Mucosa of rectum (tissue), 2 donors: ENCODE results near the gene FERD3L.

ENCODE experiments used
- H3K27ac ChIP-seq, 2 donors: one replicate each; pipeline ENCODE4 v1.7.0; 2013; ENCODE audit warnings: inconsistent platforms in 2 of 2, low read depth in 2 of 2, low read length in 2 of 2
- H3K27me3 ChIP-seq, 2 donors: one replicate each; pipeline ENCODE4 v1.7.0; 2013; ENCODE audit warnings: low read length in 2 of 2; ENCODE audit not compliant: control insufficient read depth in 2 of 2, insufficient read depth in 2 of 2
- H3K36me3 ChIP-seq, 2 donors: one replicate each; pipeline ENCODE4 v1.7.0; 2013; ENCODE audit warnings: low read length in 2 of 2; ENCODE audit not compliant: control insufficient read depth in 2 of 2, insufficient read depth in 2 of 2
- H3K4me1 ChIP-seq, 2 donors: one replicate each; pipeline ENCODE4 v1.7.0; 2013; ENCODE audit warnings: low read length in 2 of 2, mild to moderate bottlenecking in 1 of 2; ENCODE audit not compliant: control insufficient read depth in 2 of 2, insufficient read depth in 2 of 2
- H3K4me3 ChIP-seq, 2 donors: one replicate each; pipeline ENCODE4 v1.7.0; 2013; ENCODE audit warnings: low read length in 2 of 2
- H3K9ac ChIP-seq, 2 donors: one replicate each; pipeline ENCODE4 v1.7.0; 2013; ENCODE audit warnings: low read length in 2 of 2, low read depth in 1 of 2, mild to moderate bottlenecking in 1 of 2
- H3K9me3 ChIP-seq, 2 donors: one replicate each; pipeline ENCODE4 v1.7.0; 2013; ENCODE audit warnings: low read length in 2 of 2; ENCODE audit not compliant: control insufficient read depth in 2 of 2
- donor health status: healthy.
- donor health status: Normal muscosa, but diverticular disease.

Gene FERD3L

GRCh38 chr7:19110026-19110730 lies 35.0 kb downstream of the FERD3L start:
- Histone ChIP-seq H3K9me3 (no peaks in the 10 kb centered on the region), H3K27me3 (peaks cover 49 to 57% of the 10 kb centered on the region in 2 donors), H3K9ac (no peak overlapping the region), H3K4me1 (peaks cover 0 to 3% of the 10 kb centered on the region in 2 donors), H3K4me3 (no peak overlapping the region), H3K27ac (no peak overlapping the region), H3K36me3 (no peaks in the 10 kb centered on the region)

GRCh38 chr7:19109000-19109946 lies 35.9 kb downstream of the FERD3L start:
- H3K27me3 ChIP-seq, result peaks cover 49 to 56% of the 10 kb centered on the region in 2 donors
- no peaks in the 10 kb centered on the region for H3K36me3 ChIP-seq
- no peak overlapping the region for H3K9ac ChIP-seq
- no peaks in the 10 kb centered on the region for H3K9me3 ChIP-seq
- H3K4me1 ChIP-seq, result peaks cover 0 to 3% of the 10 kb centered on the region in 2 donors
- H3K27ac ChIP-seq, result no peak overlapping the region
- H3K4me3 ChIP-seq, result no peak overlapping the region

- peaks cover 0 to 3% of the 10 kb centered on the region in 2 donors for H3K4me1 ChIP-seq
- H3K36me3 ChIP-seq, result no peaks in the 10 kb centered on the region
- no peaks in the 10 kb centered on the region for H3K9me3 ChIP-seq
- peak overlapping the region; percentile 41 to 71 for H3K4me3 ChIP-seq
- H3K9ac ChIP-seq, result no peak overlapping the region
- no peak overlapping the region for H3K27ac ChIP-seq
- H3K27me3 ChIP-seq, result peaks cover 50 to 60% of the 10 kb centered on the region in 2 donors
Measured at GRCh38 chr7:19107356-19108146, 37.7 kb downstream of the FERD3L start.

- no peak overlapping the region for H3K9ac ChIP-seq
- peaks cover 50 to 56% of the 10 kb centered on the region in 2 donors for H3K27me3 ChIP-seq
- H3K9me3 ChIP-seq, result no peaks in the 10 kb centered on the region
- peak overlapping the region; percentile 41 to 71 for H3K4me3 ChIP-seq
- H3K36me3 ChIP-seq, result no peaks in the 10 kb centered on the region
- H3K27ac ChIP-seq, result no peak overlapping the region
- H3K4me1 ChIP-seq, result peaks cover 0 to 3% of the 10 kb centered on the region in 2 donors
Measured at GRCh38 chr7:19107081-19107355, 38.2 kb downstream of the FERD3L start.

- no peaks in the 10 kb centered on the region for H3K36me3 ChIP-seq
- peak overlapping the region in 1 of 2 donors; percentile 71 for H3K4me3 ChIP-seq
- no peaks in the 10 kb centered on the region for H3K9me3 ChIP-seq
- H3K9ac ChIP-seq, result no peak overlapping the region
- H3K27me3 ChIP-seq, result peaks cover 50 to 51% of the 10 kb centered on the region in 2 donors
- H3K27ac ChIP-seq, result no peak overlapping the region
- peaks cover 0 to 3% of the 10 kb centered on the region in 2 donors for H3K4me1 ChIP-seq
Measured at GRCh38 chr7:19106241-19107080, 38.8 kb downstream of the FERD3L start.

- no peaks in the 10 kb centered on the region for H3K36me3 ChIP-seq
- no peak overlapping the region for H3K27ac ChIP-seq
- H3K4me1 ChIP-seq, result peaks cover 0 to 3% of the 10 kb centered on the region in 2 donors
- H3K9ac ChIP-seq, result no peak overlapping the region
- H3K9me3 ChIP-seq, result no peaks in the 10 kb centered on the region
- no peak overlapping the region for H3K4me3 ChIP-seq
- peaks cover 44% of the 10 kb centered on the region in 2 donors for H3K27me3 ChIP-seq
Measured at GRCh38 chr7:19105546-19105945, 39.7 kb downstream of the FERD3L start.

- Histone ChIP-seq H3K36me3 (no peaks in the 10 kb centered on the region), H3K4me1 (peaks cover 0 to 3% of the 10 kb centered on the region in 2 donors), H3K9me3 (no peaks in the 10 kb centered on the region), H3K27me3 (peaks cover 36 to 43% of the 10 kb centered on the region in 2 donors), H3K9ac (no peak overlapping the region), H3K4me3 (no peak overlapping the region), H3K27ac (no peak overlapping the region)
Measured at GRCh38 chr7:19104811-19105210, 40.4 kb downstream of the FERD3L start.

- H3K4me3 ChIP-seq, result no peak overlapping the region
- peaks cover 0 to 3% of the 10 kb centered on the region in 2 donors for H3K4me1 ChIP-seq
- H3K9ac ChIP-seq, result no peak overlapping the region
- no peaks in the 10 kb centered on the region for H3K9me3 ChIP-seq
- no peak overlapping the region for H3K27ac ChIP-seq
- H3K27me3 ChIP-seq, result peaks cover 27 to 30% of the 10 kb centered on the region in 2 donors
- no peaks in the 10 kb centered on the region for H3K36me3 ChIP-seq
Measured at GRCh38 chr7:19102884-19103283, 42.3 kb downstream of the FERD3L start.

GRCh38 chr7:19101909-19102308 lies 43.3 kb downstream of the FERD3L start:
- Histone ChIP-seq H3K9ac (no peak overlapping the region), H3K27ac (no peak overlapping the region), H3K4me3 (no peak overlapping the region), H3K4me1 (no peaks in the 10 kb centered on the region), H3K27me3 (peaks cover 18 to 21% of the 10 kb centered on the region in 2 donors), H3K36me3 (no peaks in the 10 kb centered on the region), H3K9me3 (no peaks in the 10 kb centered on the region)
